Neural cell (in vitro differentiated cells): ENCODE results near the gene AVEN. TPM values are rescaled to one million over a fixed set of nuclear protein-coding genes. Genes with fewer than 3 reads are reported as not detected.

Experiments
- H2AFZ ChIP-seq: fragments of 200-600, 300-800 bp; sonication (generic), shearing (Covaris generic); 2 replicates; pipeline ENCODE4 v1.6.0; 2014; ENCODE audit warnings: low read depth, mild to moderate bottlenecking, antibody characterized with exemption, low read length, moderate library complexity
- H3F3A ChIP-seq: fragments of 200-600 bp; shearing (Covaris generic); 2 replicates; pipeline ENCODE4 v1.6.1; 2016; ENCODE audit warnings: mild to moderate bottlenecking, moderate library complexity, mixed read lengths, antibody characterized with exemption, low read length; ENCODE audit not compliant: insufficient read depth, poor library complexity, severe bottlenecking
- H3K27ac ChIP-seq: fragments of 200-600, 300-800 bp; sonication (generic), shearing (Covaris generic); 2 replicates; pipeline ENCODE4 v1.5.1; 2014; ENCODE audit warnings: mild to moderate bottlenecking, low read length, moderate library complexity
- H3K27me3 ChIP-seq: fragments of 300-800, 200-600 bp; sonication (generic), shearing (Covaris generic); 2 replicates; pipeline ENCODE4 v1.6.0; 2014; ENCODE audit warnings: mild to moderate bottlenecking, low read depth, low read length, moderate library complexity; ENCODE audit not compliant: insufficient read depth
- H3K36me3 ChIP-seq: fragments of 300-800, 200-600 bp; sonication (generic), shearing (Covaris generic); 2 replicates; pipeline ENCODE4 v1.5.1; 2014; ENCODE audit warnings: mild to moderate bottlenecking, antibody characterized with exemption, low read length, moderate library complexity; ENCODE audit not compliant: insufficient read depth
- H3K4me2 ChIP-seq: fragments of 300-800, 200-600 bp; sonication (generic), shearing (Covaris generic); 2 replicates; pipeline ENCODE4 v1.6.0; 2014; ENCODE audit warnings: mild to moderate bottlenecking, low read length
- H3K4me3 ChIP-seq: fragments of 300-800, 200-600 bp; sonication (generic), shearing (Covaris generic); 2 replicates; pipeline ENCODE4 v1.5.1; 2014; ENCODE audit warnings: mild to moderate bottlenecking, low read length, moderate library complexity
- H3K79me2 ChIP-seq: fragments of 200-600 bp; shearing (Covaris generic); replicated peaks from 2 replicates; pipeline ENCODE4 v1.6.0; 2014; ENCODE audit warnings: mild to moderate bottlenecking, low read length, moderate library complexity; ENCODE audit not compliant: insufficient read depth
- H3K9ac ChIP-seq: fragments of 300-800, 200-600 bp; sonication (generic), shearing (Covaris generic); 2 replicates; pipeline ENCODE4 v1.6.1; 2016; ENCODE audit warnings: mild to moderate bottlenecking, low read length, mixed read lengths
- H3K9me2 ChIP-seq: fragments of 200-600 bp; shearing (Covaris generic); 2 replicates; pipeline ENCODE4 v1.6.1; 2016; ENCODE audit warnings: mild to moderate bottlenecking, low read length, mixed read lengths; ENCODE audit not compliant: insufficient read depth
- H3K9me3 ChIP-seq: fragments of 200-600, 300-800 bp; sonication (generic), shearing (Covaris generic); 2 replicates; pipeline ENCODE4 v1.6.1; 2016; ENCODE audit warnings: mild to moderate bottlenecking, mixed run types, low read length, moderate library complexity, mixed read lengths
- H4K20me1 ChIP-seq: fragments of 200-600 bp; shearing (Covaris generic); 2 replicates; pipeline ENCODE4 v1.6.1; 2016; ENCODE audit warnings: mild to moderate bottlenecking, mixed run types; ENCODE audit not compliant: insufficient read depth
- EP300 ChIP-seq: fragments of 450-650 bp; conservative IDR thresholded peaks from 2 replicates; pipeline ENCODE4 v1.6.1; 2014; ENCODE audit warnings: antibody characterized with exemption, mild to moderate bottlenecking, moderate library complexity; ENCODE audit not compliant: poor library complexity, severe bottlenecking
- EZH2 ChIP-seq: fragments of 200-600, 300-800 bp; shearing (Covaris generic), sonication (generic); IDR thresholded peaks from 2 replicates; pipeline ENCODE4 v1.6.1; 2014; ENCODE audit warnings: antibody characterized with exemption, low read length, borderline replicate concordance, mild to moderate bottlenecking; ENCODE audit not compliant: insufficient read depth, poor library complexity, severe bottlenecking
- MXI1 ChIP-seq: fragments of 450-650 bp; conservative IDR thresholded peaks from 2 replicates; pipeline ENCODE4 v1.6.1; 2014; ENCODE audit warnings: antibody characterized with exemption, mild to moderate bottlenecking; ENCODE audit not compliant: poor library complexity, severe bottlenecking
- POLR2AphosphoS5 ChIP-seq: IDR thresholded peaks from 2 replicates; pipeline ENCODE4 v1.6.1; 2012
- RAD21 ChIP-seq: fragments of 450-650 bp; conservative IDR thresholded peaks from 2 replicates; pipeline ENCODE4 v1.6.1; 2014; ENCODE audit warnings: antibody characterized with exemption, mild to moderate bottlenecking, moderate library complexity
- SMC3 ChIP-seq: fragments of 450-650 bp; conservative IDR thresholded peaks from 2 replicates; pipeline ENCODE4 v1.6.1; 2014; ENCODE audit warnings: antibody characterized with exemption, mild to moderate bottlenecking, moderate library complexity; ENCODE audit not compliant: poor library complexity
- TAF1 ChIP-seq: IDR thresholded peaks from 2 replicates; pipeline ENCODE4 v1.6.1; 2012; ENCODE audit warnings: low read depth
- polyA plus RNA-seq: library from polyadenylated mRNA; depleted of rRNA; stranded (reverse); fragments of >200 nt; gene quantifications from 2 replicates; pipeline ENCODE4 v1.2.3, GENCODE V29; 2014
- TF ChIP-seq, protein P1 (sequence below): IDR thresholded peaks from 2 replicates; pipeline ENCODE4 v1.6.1; 2012; ENCODE audit warnings: borderline replicate concordance
- TF ChIP-seq, protein P2 (sequence below): fragments of 450-650 bp; IDR thresholded peaks from 2 replicates; pipeline ENCODE4 v1.5.1; 2014; ENCODE audit warnings: antibody characterized with exemption, mild to moderate bottlenecking, moderate library complexity; ENCODE audit not compliant: poor library complexity, severe bottlenecking

AVEN gene
- polyA plus RNA-seq, 1 donor from 2014 or later, result 14.1 TPM

DNA sequence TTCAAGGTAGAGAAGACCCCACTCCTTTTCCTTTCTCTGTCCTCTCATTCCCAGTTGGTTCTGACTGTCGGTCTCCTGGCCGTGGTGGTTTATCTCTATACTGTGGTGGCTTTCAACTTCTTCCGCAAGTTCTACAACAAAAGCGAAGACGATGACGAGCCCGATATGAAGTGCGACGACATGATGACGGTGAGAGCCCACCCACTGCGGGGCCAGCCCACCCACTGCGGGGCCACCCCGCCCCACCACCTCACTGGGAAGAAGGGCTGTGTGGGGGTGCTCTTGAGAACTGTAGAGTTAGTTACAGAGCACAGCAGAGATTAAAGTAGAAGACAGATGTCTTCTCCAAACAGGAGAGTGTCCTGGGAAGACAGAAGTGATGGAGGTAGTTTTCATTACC lies 181.3 kb downstream of the AVEN start:
- no peaks in the 10 kb centered on the region for H3K36me3 ChIP-seq
- no peak for TF ChIP-seq TAF1
- TF ChIP-seq EZH2, result no peak
- TF ChIP-seq RAD21, result no peak
- TF ChIP-seq MXI1, result no peak
- TF ChIP-seq POLR2AphosphoS5, result no peak
- no peak for TF ChIP-seq SMC3
- TF ChIP-seq, protein P1, sequence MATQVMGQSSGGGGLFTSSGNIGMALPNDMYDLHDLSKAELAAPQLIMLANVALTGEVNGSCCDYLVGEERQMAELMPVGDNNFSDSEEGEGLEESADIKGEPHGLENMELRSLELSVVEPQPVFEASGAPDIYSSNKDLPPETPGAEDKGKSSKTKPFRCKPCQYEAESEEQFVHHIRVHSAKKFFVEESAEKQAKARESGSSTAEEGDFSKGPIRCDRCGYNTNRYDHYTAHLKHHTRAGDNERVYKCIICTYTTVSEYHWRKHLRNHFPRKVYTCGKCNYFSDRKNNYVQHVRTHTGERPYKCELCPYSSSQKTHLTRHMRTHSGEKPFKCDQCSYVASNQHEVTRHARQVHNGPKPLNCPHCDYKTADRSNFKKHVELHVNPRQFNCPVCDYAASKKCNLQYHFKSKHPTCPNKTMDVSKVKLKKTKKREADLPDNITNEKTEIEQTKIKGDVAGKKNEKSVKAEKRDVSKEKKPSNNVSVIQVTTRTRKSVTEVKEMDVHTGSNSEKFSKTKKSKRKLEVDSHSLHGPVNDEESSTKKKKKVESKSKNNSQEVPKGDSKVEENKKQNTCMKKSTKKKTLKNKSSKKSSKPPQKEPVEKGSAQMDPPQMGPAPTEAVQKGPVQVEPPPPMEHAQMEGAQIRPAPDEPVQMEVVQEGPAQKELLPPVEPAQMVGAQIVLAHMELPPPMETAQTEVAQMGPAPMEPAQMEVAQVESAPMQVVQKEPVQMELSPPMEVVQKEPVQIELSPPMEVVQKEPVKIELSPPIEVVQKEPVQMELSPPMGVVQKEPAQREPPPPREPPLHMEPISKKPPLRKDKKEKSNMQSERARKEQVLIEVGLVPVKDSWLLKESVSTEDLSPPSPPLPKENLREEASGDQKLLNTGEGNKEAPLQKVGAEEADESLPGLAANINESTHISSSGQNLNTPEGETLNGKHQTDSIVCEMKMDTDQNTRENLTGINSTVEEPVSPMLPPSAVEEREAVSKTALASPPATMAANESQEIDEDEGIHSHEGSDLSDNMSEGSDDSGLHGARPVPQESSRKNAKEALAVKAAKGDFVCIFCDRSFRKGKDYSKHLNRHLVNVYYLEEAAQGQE, result no peak
- no peak for TF ChIP-seq EP300
- TF ChIP-seq, protein P2, sequence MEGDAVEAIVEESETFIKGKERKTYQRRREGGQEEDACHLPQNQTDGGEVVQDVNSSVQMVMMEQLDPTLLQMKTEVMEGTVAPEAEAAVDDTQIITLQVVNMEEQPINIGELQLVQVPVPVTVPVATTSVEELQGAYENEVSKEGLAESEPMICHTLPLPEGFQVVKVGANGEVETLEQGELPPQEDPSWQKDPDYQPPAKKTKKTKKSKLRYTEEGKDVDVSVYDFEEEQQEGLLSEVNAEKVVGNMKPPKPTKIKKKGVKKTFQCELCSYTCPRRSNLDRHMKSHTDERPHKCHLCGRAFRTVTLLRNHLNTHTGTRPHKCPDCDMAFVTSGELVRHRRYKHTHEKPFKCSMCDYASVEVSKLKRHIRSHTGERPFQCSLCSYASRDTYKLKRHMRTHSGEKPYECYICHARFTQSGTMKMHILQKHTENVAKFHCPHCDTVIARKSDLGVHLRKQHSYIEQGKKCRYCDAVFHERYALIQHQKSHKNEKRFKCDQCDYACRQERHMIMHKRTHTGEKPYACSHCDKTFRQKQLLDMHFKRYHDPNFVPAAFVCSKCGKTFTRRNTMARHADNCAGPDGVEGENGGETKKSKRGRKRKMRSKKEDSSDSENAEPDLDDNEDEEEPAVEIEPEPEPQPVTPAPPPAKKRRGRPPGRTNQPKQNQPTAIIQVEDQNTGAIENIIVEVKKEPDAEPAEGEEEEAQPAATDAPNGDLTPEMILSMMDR, result no peak
- no peak overlapping the region for H3K27ac ChIP-seq
- H3K9ac ChIP-seq, result no peak overlapping the region
- H3K9me2 ChIP-seq, result no peaks in the 10 kb centered on the region
- no peak overlapping the region for H3K4me3 ChIP-seq
- no peaks in the 10 kb centered on the region for H3F3A ChIP-seq
- no peaks in the 10 kb centered on the region for H3K79me2 ChIP-seq
- no peak overlapping the region for H3K4me2 ChIP-seq
- no peaks in the 10 kb centered on the region for H3K27me3 ChIP-seq
- H2AFZ ChIP-seq, result no peak overlapping the region
- no peaks in the 10 kb centered on the region for H4K20me1 ChIP-seq
- H3K9me3 ChIP-seq, result no peaks in the 10 kb centered on the region

DNA sequence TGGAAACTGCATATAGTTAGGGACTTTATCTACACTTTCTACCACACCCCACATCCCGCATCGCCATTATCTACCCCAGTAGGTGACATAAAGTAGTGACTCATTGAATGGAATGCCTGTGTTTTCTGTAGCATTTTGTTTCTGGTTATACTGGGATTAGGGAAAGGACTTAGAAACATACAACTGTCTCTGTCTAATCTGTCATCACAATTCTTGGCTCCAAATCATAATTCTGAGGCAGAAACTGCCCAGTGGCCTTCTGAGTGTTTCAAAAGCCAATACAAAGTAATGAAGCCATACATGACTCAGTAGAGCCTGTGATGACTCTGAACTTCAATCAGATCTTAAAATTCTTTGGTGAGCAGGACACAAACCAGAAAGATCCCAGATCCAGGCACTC lies 186.4 kb downstream of the AVEN start:
- Histone ChIP-seq H3K9ac (no peak overlapping the region), H3K9me3 (no peaks in the 10 kb centered on the region), H3K36me3 (no peaks in the 10 kb centered on the region), H3K27ac (no peak overlapping the region), H3K27me3 (no peaks in the 10 kb centered on the region), H3K9me2 (no peaks in the 10 kb centered on the region), H3K4me2 (no peak overlapping the region), H3K4me3 (no peak overlapping the region), H4K20me1 (no peaks in the 10 kb centered on the region), H3K79me2 (no peaks in the 10 kb centered on the region), H3F3A (no peaks in the 10 kb centered on the region), H2AFZ (no peak overlapping the region)
- TF ChIP-seq, protein P1, result no peak
- TF ChIP-seq SMC3 (no peak), POLR2AphosphoS5 (no peak), TAF1 (no peak)
- TF ChIP-seq, protein P2, result no peak
